Vagina (tissue), 2 donors: Measurements from ENCODE around the gene CLPTM1. TPM values are rescaled to one million over a fixed set of nuclear protein-coding genes. Genes with fewer than 3 reads are reported as not detected.
"Not testable (repeated sequence)": the region's sequence is repeated elsewhere in the genome, so short reads cannot be mapped to it uniquely, and the experiment has no call there.

Experiments used
- DNase-seq, 2 donors: peaks; one replicate each; pipeline ENCODE4 v3.0.0-alpha.2; 2017; ENCODE audit errors: extremely low spot score in 2 of 2
- H3K27ac ChIP-seq: fragments of 200-600 bp; sonication (generic); one replicate; pipeline ENCODE4 v1.5.1; 2019
- H3K27me3 ChIP-seq: fragments of 200-600 bp; sonication (generic); one replicate; pipeline ENCODE4 v1.5.1; 2019
- H3K36me3 ChIP-seq, 2 donors: fragments of 200-600 bp; sonication (generic); one replicate each; pipeline ENCODE4 v1.5.1; 2017 to 2019
- H3K4me1 ChIP-seq: fragments of 200-600 bp; sonication (generic); one replicate; pipeline ENCODE4 v1.5.1; 2019
- H3K4me3 ChIP-seq, 2 donors: fragments of 200-600 bp; sonication (generic); 1 replicate in 1 of 2; 2 replicates in 1 of 2; pipeline ENCODE4 v1.5.1; 2016 to 2019
- H3K9me3 ChIP-seq: fragments of 200-600 bp; sonication (generic); one replicate; pipeline ENCODE4 v1.5.1; 2019
- CTCF ChIP-seq, 3 experiments: fragments of 450-650 bp in 2 of 3; fragments of 200-600 bp in 1 of 3; sonication (generic) in 1 of 3; IDR thresholded peaks; one replicate each; pipeline ENCODE4 v1.5.1; 2017 to 2019; ENCODE audit warnings: antibody characterized with exemption in 3 of 3, mild to moderate bottlenecking in 2 of 3, moderate library complexity in 2 of 3
- POLR2A ChIP-seq, 2 donors: fragments of 450-650 bp; IDR thresholded peaks; one replicate each; pipeline ENCODE4 v1.6.1; 2017; ENCODE audit warnings: antibody characterized with exemption in 2 of 2, mild to moderate bottlenecking in 2 of 2, moderate library complexity in 2 of 2
- POLR2AphosphoS5 ChIP-seq, 2 donors: sonication (generic); formaldehyde crosslinking; IDR thresholded peaks; one replicate each; pipeline ENCODE4 v1.9.0; 2017; ENCODE audit warnings: antibody characterized with exemption in 2 of 2, mild to moderate bottlenecking in 2 of 2, low read depth in 1 of 2; ENCODE audit not compliant: insufficient read depth in 1 of 2
- intact Hi-C: fragments of 100-400 bp; cut with DNase I; formaldehyde crosslinking; loops from one replicate; pipeline ENCODE4 v1.15.1; 2023
- total RNA-seq: library from RNA; depleted of rRNA; stranded (reverse); fragments of >200 nt; gene quantifications from one replicate; pipeline ENCODE4 v1.2.3, GENCODE V29; 2016

CLPTM1 gene
- total RNA-seq, 1 donor from 2014 or later, result 130 TPM

DNA sequence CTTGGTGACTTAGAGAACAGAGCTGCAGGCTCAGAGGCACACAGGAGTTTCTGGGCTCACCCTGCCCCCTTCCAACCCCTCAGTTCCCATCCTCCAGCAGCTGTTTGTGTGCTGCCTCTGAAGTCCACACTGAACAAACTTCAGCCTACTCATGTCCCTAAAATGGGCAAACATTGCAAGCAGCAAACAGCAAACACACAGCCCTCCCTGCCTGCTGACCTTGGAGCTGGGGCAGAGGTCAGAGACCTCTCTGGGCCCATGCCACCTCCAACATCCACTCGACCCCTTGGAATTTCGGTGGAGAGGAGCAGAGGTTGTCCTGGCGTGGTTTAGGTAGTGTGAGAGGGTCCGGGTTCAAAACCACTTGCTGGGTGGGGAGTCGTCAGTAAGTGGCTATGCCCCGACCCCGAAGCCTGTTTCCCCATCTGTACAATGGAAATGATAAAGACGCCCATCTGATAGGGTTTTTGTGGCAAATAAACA, 30.9 kb upstream of the CLPTM1 start:
- Histone ChIP-seq H3K27me3 (no peaks in the 10 kb centered on the region), H3K9me3 (no peaks in the 10 kb centered on the region), H3K4me3 (no peak overlapping the region), H3K36me3 (no peaks in the 10 kb centered on the region), H3K4me1 (peaks cover 28% of the 10 kb centered on the region), H3K27ac (peak overlapping the region; percentile 71)
- TF ChIP-seq POLR2AphosphoS5 (IDR thresholded peaks at IDR 0.05; ENCODE audit: insufficient read depth in 1 of 2, low read depth in 1 of 2), result no peak
- DNase-seq, result no peak
- intact Hi-C loops, result no loop called here

GRCh38 chr19:44925114-44925891, 29.9 kb upstream of the CLPTM1 start:
- no peaks in the 10 kb centered on the region for H3K36me3 ChIP-seq
- DNase-seq, result no peak
- H3K27me3 ChIP-seq, result no peaks in the 10 kb centered on the region
- peak overlapping the region; percentile 71 for H3K27ac ChIP-seq
- TF ChIP-seq POLR2A (IDR thresholded peaks at IDR 0.05) (no peak), POLR2AphosphoS5 (IDR thresholded peaks at IDR 0.05; ENCODE audit: insufficient read depth in 1 of 2, low read depth in 1 of 2) (peak in 1 of 2 donors; percentile 79), CTCF (IDR thresholded peaks at IDR 0.05) (no peak)
- H3K9me3 ChIP-seq, result no peaks in the 10 kb centered on the region
- peaks cover 28% of the 10 kb centered on the region for H3K4me1 ChIP-seq
- H3K4me3 ChIP-seq, result no peak overlapping the region
- intact Hi-C loops, result no loop called here

GRCh38 chr19:44926245-44927077, 28.7 kb upstream of the CLPTM1 start:
- H3K36me3 ChIP-seq, DNase-seq, H3K9me3 ChIP-seq, H3K27me3 ChIP-seq, intact Hi-C loops: not testable (repeated sequence)
- Histone ChIP-seq H3K4me1 (peaks cover 28% of the 10 kb centered on the region), H3K4me3 (peak overlapping the region in 1 of 2 donors; percentile 36), H3K27ac (peak overlapping the region; percentile 71)

DNA sequence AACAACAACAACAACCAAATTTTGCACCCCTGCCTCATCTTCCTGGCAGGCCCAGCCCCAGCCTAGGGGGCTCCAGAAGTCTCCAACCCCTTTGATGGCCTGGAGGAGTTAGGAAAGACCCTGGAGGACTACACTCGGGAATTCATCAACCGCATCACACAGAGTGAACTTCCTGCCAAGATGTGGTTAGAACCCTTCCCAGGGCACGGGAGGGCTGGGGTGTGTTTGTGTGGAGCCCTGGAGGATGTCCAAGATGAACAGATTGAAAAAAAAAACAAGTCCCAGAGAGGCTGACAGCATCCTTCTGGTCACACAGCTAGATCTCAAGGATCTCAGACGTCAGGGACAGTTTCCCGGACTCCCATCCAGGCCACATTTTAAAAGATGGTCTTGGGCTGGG, 27.4 kb upstream of the CLPTM1 start:
- Histone ChIP-seq H3K27ac (peak overlapping the region; percentile 71), H3K36me3 (no peaks in the 10 kb centered on the region), H3K9me3 (no peaks in the 10 kb centered on the region), H3K4me3 (no peak overlapping the region), H3K4me1 (peaks cover 28% of the 10 kb centered on the region), H3K27me3 (no peaks in the 10 kb centered on the region)
- TF ChIP-seq CTCF (IDR thresholded peaks at IDR 0.05), result no peak
- TF ChIP-seq POLR2A (IDR thresholded peaks at IDR 0.05), result no peak
- no peak for TF ChIP-seq POLR2AphosphoS5 (IDR thresholded peaks at IDR 0.05; ENCODE audit: insufficient read depth in 1 of 2, low read depth in 1 of 2)
- intact Hi-C loops, result no loop called here
- no peak for DNase-seq

GRCh38 chr19:44930088-44930487, 25.1 kb upstream of the CLPTM1 start:
- Histone ChIP-seq H3K4me1 (peaks cover 16% of the 10 kb centered on the region), H3K4me3 (no peak overlapping the region), H3K9me3 (no peaks in the 10 kb centered on the region), H3K27me3 (no peaks in the 10 kb centered on the region), H3K27ac (no peak overlapping the region), H3K36me3 (no peaks in the 10 kb centered on the region)
- no peak for DNase-seq
- intact Hi-C loops, result no loop called here
- TF ChIP-seq CTCF (IDR thresholded peaks at IDR 0.05) (no peak), POLR2AphosphoS5 (IDR thresholded peaks at IDR 0.05; ENCODE audit: insufficient read depth in 1 of 2, low read depth in 1 of 2) (no peak), POLR2A (IDR thresholded peaks at IDR 0.05) (no peak)
